Natural killer cell (primary cell): ENCODE results near the gene MOXD1. TPM values are rescaled to one million over a fixed set of nuclear protein-coding genes. Genes with fewer than 3 reads are reported as not detected.

Source experiments
- ATAC-seq, 3 donors: fragments of 150-1000 bp in 2 of 3; fragments of 200-7000 bp in 1 of 3; cut with Tn5 transposase; 1 replicate in 1 of 3; 2 replicates in 2 of 3; pipeline ENCODE4 v1.10.0; 2021; ENCODE audit warnings: mild to moderate bottlenecking in 2 of 3, moderate library complexity in 2 of 3
- DNase-seq, 2 donors: peaks; one replicate each; pipeline versions ENCODE4 v3.0.0 to v3.0.0-alpha.2; 2013 to 2021; ENCODE audit warnings: mixed read lengths in 1 of 2
- H3K27ac ChIP-seq: one replicate; pipeline ENCODE4 v1.5.1; 2013; ENCODE audit warnings: mild to moderate bottlenecking, low read length
- H3K27me3 ChIP-seq: one replicate; pipeline ENCODE4 v1.6.1; 2013; ENCODE audit warnings: low read length; ENCODE audit not compliant: control insufficient read depth, insufficient read depth
- H3K36me3 ChIP-seq: one replicate; pipeline ENCODE4 v1.6.1; 2013; ENCODE audit warnings: low read length; ENCODE audit not compliant: control insufficient read depth, insufficient read depth
- H3K4me1 ChIP-seq: one replicate; pipeline ENCODE4 v1.6.1; 2013; ENCODE audit warnings: low read length; ENCODE audit not compliant: control insufficient read depth, insufficient read depth
- H3K4me3 ChIP-seq: one replicate; pipeline ENCODE4 v1.5.1; 2013; ENCODE audit warnings: low read length
- H3K9me3 ChIP-seq: one replicate; pipeline ENCODE4 v1.6.1; 2013; ENCODE audit warnings: low read length; ENCODE audit not compliant: control insufficient read depth, insufficient read depth
- H3K27ac Mint-ChIP-seq, 2 donors: one replicate each; pipeline ENCODE4 v1.8.0; 2022; ENCODE audit warnings: mild to moderate bottlenecking in 2 of 2, mixed read lengths in 2 of 2, moderate library complexity in 1 of 2
- H3K27me3 Mint-ChIP-seq, 2 donors: one replicate each; pipeline ENCODE4 v1.8.0; 2022; ENCODE audit warnings: low read depth in 2 of 2, mixed read lengths in 2 of 2
- H3K36me3 Mint-ChIP-seq: one replicate; pipeline ENCODE4 v1.8.0; 2022; ENCODE audit warnings: mixed read lengths
- H3K4me1 Mint-ChIP-seq, 2 donors: one replicate each; pipeline ENCODE4 v1.8.0; 2022; ENCODE audit warnings: mixed read lengths in 2 of 2
- H3K4me3 Mint-ChIP-seq: one replicate; pipeline ENCODE4 v1.8.0; 2022; ENCODE audit warnings: mild to moderate bottlenecking, moderate library complexity, mixed read lengths
- H3K9me3 Mint-ChIP-seq, 2 donors: one replicate each; pipeline ENCODE4 v1.8.0; 2022; ENCODE audit warnings: mixed read lengths in 2 of 2
- WGBS: methylation state at CpG from one replicate; pipeline ENCODE4 v1.1.7; 2013; ENCODE audit warnings: missing lambda C conversion rate; ENCODE audit not compliant: insufficient coverage; 5-methylcytosine and 5-hydroxymethylcytosine counted together
- intact Hi-C: fragments of 100-400 bp; cut with micrococcal nuclease; formaldehyde crosslinking; loops from one replicate; pipeline ENCODE4 v1.14.2; 2022
- total RNA-seq, 4 donors: library from RNA; stranded (reverse); fragments of 120-200 nt in 1 of 4; gene quantifications; one replicate each; pipeline versions ENCODE4 v1.2.3 to v1.2.4, GENCODE V29; 2013 to 2022
- TF ChIP-seq, protein P1 (sequence below): fragments of 200-600 bp; IDR thresholded peaks from one replicate; pipeline ENCODE4 v1.8.0; 2022; ENCODE audit warnings: antibody characterized with exemption

Gene MOXD1
- total RNA-seq, 3 donors from 2014 or later (not counting 1 experiment from before 2014, with no cell fraction given), result not detected

DNA sequence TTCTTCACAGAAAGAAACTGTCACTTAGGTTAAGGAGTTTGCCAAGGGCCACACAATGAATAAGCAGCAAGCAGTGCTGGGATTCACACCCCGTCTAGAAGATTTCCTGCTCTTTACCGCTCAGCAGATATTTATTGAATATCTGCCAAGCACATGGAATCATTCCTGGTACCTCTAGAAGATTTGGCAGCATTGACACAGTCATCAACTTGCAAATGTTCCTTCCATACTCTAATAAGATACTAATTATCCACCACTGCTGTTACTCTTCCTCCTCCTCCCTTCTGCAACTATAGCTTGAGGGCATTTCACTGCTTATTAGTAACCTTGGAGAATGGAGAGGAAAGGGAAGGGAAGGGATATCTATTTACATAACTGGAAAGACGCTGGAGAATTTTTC is 13.0 kb downstream of the MOXD1 start:
- Histone ChIP-seq H3K36me3 (no peaks in the 10 kb centered on the region), H3K9me3 (no peaks in the 10 kb centered on the region), H3K4me1 (no peaks in the 10 kb centered on the region), H3K27me3 (no peaks in the 10 kb centered on the region), H3K4me3 (no peak overlapping the region), H3K27ac (no peak overlapping the region)
- WGBS, result 65% methylated on average over 2 of the region's 3 CpGs
- intact Hi-C loops, result no loop called here
- H3K4me3 Mint-ChIP-seq, result no peak overlapping the region
- TF ChIP-seq, protein P1, sequence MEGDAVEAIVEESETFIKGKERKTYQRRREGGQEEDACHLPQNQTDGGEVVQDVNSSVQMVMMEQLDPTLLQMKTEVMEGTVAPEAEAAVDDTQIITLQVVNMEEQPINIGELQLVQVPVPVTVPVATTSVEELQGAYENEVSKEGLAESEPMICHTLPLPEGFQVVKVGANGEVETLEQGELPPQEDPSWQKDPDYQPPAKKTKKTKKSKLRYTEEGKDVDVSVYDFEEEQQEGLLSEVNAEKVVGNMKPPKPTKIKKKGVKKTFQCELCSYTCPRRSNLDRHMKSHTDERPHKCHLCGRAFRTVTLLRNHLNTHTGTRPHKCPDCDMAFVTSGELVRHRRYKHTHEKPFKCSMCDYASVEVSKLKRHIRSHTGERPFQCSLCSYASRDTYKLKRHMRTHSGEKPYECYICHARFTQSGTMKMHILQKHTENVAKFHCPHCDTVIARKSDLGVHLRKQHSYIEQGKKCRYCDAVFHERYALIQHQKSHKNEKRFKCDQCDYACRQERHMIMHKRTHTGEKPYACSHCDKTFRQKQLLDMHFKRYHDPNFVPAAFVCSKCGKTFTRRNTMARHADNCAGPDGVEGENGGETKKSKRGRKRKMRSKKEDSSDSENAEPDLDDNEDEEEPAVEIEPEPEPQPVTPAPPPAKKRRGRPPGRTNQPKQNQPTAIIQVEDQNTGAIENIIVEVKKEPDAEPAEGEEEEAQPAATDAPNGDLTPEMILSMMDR, result no peak
- no peaks in the 10 kb centered on the region for H3K4me1 Mint-ChIP-seq
- peaks cover 10 to 14% of the 10 kb centered on the region in 2 donors for H3K27me3 Mint-ChIP-seq
- no peaks in the 10 kb centered on the region for H3K9me3 Mint-ChIP-seq
- H3K36me3 Mint-ChIP-seq, result no peaks in the 10 kb centered on the region
- H3K27ac Mint-ChIP-seq, result no peak overlapping the region
- no peak for DNase-seq
- no peak for ATAC-seq

DNA sequence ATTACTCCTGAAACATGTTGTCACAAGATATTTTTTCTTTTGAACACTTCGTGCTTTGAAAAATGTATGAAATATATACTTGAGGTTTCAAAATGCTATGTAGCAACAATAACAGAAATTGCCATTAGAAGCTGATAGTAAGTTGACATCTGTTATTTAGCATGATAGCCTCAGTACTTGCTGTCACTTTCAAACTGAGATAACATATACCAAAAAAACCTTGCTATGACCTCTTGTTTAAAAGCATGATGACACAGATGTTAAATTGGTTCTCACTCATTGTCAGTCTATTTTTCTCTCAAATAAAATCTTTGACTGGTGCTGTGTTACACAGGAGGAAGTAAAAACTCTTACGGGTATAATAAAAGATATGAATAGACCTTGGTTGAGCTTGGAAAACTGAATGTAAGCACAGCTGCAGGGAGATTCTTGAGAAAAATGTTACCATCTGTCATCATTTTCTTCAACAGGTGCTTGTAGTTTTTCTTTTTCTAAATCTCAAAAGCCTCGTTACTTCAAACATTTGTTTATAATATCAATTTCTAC is 18.6 kb downstream of the MOXD1 start:
- 71% methylated on average over 2 of the region's 3 CpGs for WGBS
- TF ChIP-seq, protein P1, result no peak
- no peak overlapping the region for H3K4me3 Mint-ChIP-seq

DNA sequence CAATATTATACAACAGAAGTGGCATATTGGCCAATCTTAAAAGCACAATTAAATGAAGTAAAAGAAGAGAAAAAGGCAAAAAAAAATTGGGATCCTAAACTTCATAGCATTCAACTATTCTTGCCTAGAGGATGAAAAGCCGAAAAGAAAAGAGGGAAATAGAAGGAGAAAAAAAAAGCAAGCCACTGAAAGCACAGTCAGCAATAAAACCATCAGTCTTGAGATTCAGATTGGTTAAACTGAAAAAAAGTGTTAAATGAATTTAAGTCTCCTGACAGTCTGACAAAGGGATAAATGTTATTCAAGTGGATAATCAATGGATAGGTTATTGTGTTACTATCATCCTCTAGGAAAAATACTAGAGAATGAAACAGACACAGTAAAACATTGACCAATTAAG is 19.9 kb downstream of the MOXD1 start:
- no peak for ATAC-seq
- Histone ChIP-seq H3K4me3 (no peak overlapping the region), H3K36me3 (no peaks in the 10 kb centered on the region), H3K27ac (no peak overlapping the region), H3K4me1 (no peaks in the 10 kb centered on the region), H3K27me3 (peaks cover 2% of the 10 kb centered on the region), H3K9me3 (no peaks in the 10 kb centered on the region)
- no peak overlapping the region for H3K27ac Mint-ChIP-seq
- H3K9me3 Mint-ChIP-seq, result no peaks in the 10 kb centered on the region
- no peak for DNase-seq
- no CpG with 5 or more reads among the region's 1 CpG for WGBS
- intact Hi-C loops, result no loop called here
- TF ChIP-seq, protein P1, result no peak
- H3K36me3 Mint-ChIP-seq, result no peaks in the 10 kb centered on the region
- H3K4me3 Mint-ChIP-seq, result no peak overlapping the region
- no peaks in the 10 kb centered on the region for H3K4me1 Mint-ChIP-seq
- peaks cover 11 to 17% of the 10 kb centered on the region in 2 donors for H3K27me3 Mint-ChIP-seq

More for the DNA sequence above, 18.6 kb downstream of the MOXD1 start:
- peaks cover 11 to 17% of the 10 kb centered on the region in 2 donors for H3K27me3 Mint-ChIP-seq
- Histone ChIP-seq H3K36me3 (no peaks in the 10 kb centered on the region), H3K4me1 (no peaks in the 10 kb centered on the region), H3K27ac (no peak overlapping the region), H3K27me3 (no peaks in the 10 kb centered on the region), H3K9me3 (no peaks in the 10 kb centered on the region), H3K4me3 (no peak overlapping the region)
- H3K27ac Mint-ChIP-seq, result no peak overlapping the region
- H3K36me3 Mint-ChIP-seq, result no peaks in the 10 kb centered on the region
- no peak for DNase-seq
- H3K4me1 Mint-ChIP-seq, result no peaks in the 10 kb centered on the region
- ATAC-seq, result no peak
- no peaks in the 10 kb centered on the region for H3K9me3 Mint-ChIP-seq
- intact Hi-C loops, result no loop called here
